GM12878 (cell line): ENCODE data around the gene TNFAIP2. TPM values are rescaled to one million over a fixed set of nuclear protein-coding genes. Genes with fewer than 3 reads are reported as not detected.

Source experiments
- EP300 ChIP-seq, 2 experiments: fragments of 150-350 bp in 1 of 2; IDR thresholded peaks; 2 replicates each; pipeline ENCODE4 v1.6.1; 2011 to 2012; ENCODE audit warnings: low read depth in 2 of 2, low read length in 2 of 2, borderline replicate concordance in 1 of 2, improper control_type of control experiment in 1 of 2, inconsistent platforms in 1 of 2; ENCODE audit not compliant: control insufficient read depth in 1 of 2
- MEF2B ChIP-seq: fragments of 450-650 bp; IDR thresholded peaks from 2 replicates; pipeline ENCODE4 v1.6.1; 2018; ENCODE audit warnings: mild to moderate bottlenecking, moderate library complexity; ENCODE audit not compliant: partially characterized antibody, poor library complexity, severe bottlenecking
- NFXL1 ChIP-seq: fragments of 450-650 bp; IDR thresholded peaks from 2 replicates; pipeline ENCODE4 v1.6.1; 2017; ENCODE audit warnings: antibody characterized with exemption, mild to moderate bottlenecking, borderline replicate concordance
- RAD51 ChIP-seq: fragments of 450-650 bp; IDR thresholded peaks from 2 replicates; pipeline ENCODE4 v1.6.1; 2016; ENCODE audit warnings: moderate library complexity, mild to moderate bottlenecking, inconsistent platforms
- ZNF622 ChIP-seq: fragments of 450-650 bp; IDR thresholded peaks from 2 replicates; pipeline ENCODE4 v1.6.1; 2017; ENCODE audit warnings: mild to moderate bottlenecking, inconsistent platforms
- polyA plus RNA-seq, 11 experiments: library from polyadenylated mRNA; depleted of rRNA in 4 of 11; unstranded in 6 of 11; stranded (reverse) in 5 of 11; fragments of >200 nt; fragmentation: Nextera tagmentation in 4 of 11; fragmentation: Illumina TruSeq in 1 of 11; extraction: Ambion mirVana in 4 of 11; extraction: Trizol in 1 of 11; gene quantifications; 1 replicate in 1 of 11; 2 replicates in 10 of 11; pipeline versions ENCODE4 v1.2.1 to v1.2.3, GENCODE V29; 2011 to 2016; ENCODE audit warnings: inconsistent platforms in 2 of 11, missing spikeins in 2 of 11, low read depth in 1 of 11
- total RNA-seq, 4 experiments: library from RNA; depleted of rRNA in 3 of 4; stranded (reverse); fragments of >200 nt in 3 of 4; fragmentation: Illumina TruSeq in 1 of 4; extraction: Trizol in 1 of 4; gene quantifications; 2 replicates each; pipeline versions ENCODE4 v1.2.1 to v1.2.3, GENCODE V29; 2013 to 2021
- TF ChIP-seq, protein P1 (sequence below): fragments of 450-650 bp; IDR thresholded peaks from 2 replicates; pipeline ENCODE4 v1.6.1; 2016; ENCODE audit warnings: mild to moderate bottlenecking, moderate library complexity, borderline replicate concordance

Gene TNFAIP2
- total and polyA plus RNA-seq, 10 of the 15 experiments (the other 5 are each of a cell fraction or from before 2014, with no cell fraction given), result 7.1 to 150 (median 74.5) TPM

GRCh38 chr14:103140316-103141109, 17.3 kb downstream of the TNFAIP2 start (continued):
- TF ChIP-seq NFXL1 (peak; percentile 71; the same call in 1 of the 2 replicates), ZNF622 (no peak), EP300 (IDR thresholded peaks at IDR 0.05; ENCODE audit: borderline replicate concordance in 1 of 2, control insufficient read depth in 1 of 2, low read depth in 2 of 2, low read length in 2 of 2) (peak in 1 of 2 experiments; percentile 53; a peak in 1 of 4 replicates), RAD51 (peak; percentile 57; the same call in 1 of the 2 replicates), MEF2B (peak; percentile 40)
- TF ChIP-seq, protein P1, sequence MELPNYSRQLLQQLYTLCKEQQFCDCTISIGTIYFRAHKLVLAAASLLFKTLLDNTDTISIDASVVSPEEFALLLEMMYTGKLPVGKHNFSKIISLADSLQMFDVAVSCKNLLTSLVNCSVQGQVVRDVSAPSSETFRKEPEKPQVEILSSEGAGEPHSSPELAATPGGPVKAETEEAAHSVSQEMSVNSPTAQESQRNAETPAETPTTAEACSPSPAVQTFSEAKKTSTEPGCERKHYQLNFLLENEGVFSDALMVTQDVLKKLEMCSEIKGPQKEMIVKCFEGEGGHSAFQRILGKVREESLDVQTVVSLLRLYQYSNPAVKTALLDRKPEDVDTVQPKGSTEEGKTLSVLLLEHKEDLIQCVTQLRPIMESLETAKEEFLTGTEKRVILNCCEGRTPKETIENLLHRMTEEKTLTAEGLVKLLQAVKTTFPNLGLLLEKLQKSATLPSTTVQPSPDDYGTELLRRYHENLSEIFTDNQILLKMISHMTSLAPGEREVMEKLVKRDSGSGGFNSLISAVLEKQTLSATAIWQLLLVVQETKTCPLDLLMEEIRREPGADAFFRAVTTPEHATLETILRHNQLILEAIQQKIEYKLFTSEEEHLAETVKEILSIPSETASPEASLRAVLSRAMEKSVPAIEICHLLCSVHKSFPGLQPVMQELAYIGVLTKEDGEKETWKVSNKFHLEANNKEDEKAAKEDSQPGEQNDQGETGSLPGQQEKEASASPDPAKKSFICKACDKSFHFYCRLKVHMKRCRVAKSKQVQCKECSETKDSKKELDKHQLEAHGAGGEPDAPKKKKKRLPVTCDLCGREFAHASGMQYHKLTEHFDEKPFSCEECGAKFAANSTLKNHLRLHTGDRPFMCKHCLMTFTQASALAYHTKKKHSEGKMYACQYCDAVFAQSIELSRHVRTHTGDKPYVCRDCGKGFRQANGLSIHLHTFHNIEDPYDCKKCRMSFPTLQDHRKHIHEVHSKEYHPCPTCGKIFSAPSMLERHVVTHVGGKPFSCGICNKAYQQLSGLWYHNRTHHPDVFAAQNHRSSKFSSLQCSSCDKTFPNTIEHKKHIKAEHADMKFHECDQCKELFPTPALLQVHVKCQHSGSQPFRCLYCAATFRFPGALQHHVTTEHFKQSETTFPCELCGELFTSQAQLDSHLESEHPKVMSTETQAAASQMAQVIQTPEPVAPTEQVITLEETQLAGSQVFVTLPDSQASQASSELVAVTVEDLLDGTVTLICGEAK, result peak; percentile 19; the same call in 1 of the 2 replicates
- TF ChIP-seq, all 136 proteins: peak for 42
